Smooth muscle cell (in vitro differentiated cells): ENCODE data around the gene ZNF782. TPM values are rescaled to one million over a fixed set of nuclear protein-coding genes. Genes with fewer than 3 reads are reported as not detected.

Source experiments
- DNase-seq: peaks from one replicate; lab custom pipeline; 2025; ENCODE audit not compliant: unreplicated experiment; lab: John Stamatoyannopoulos, UW
- H2AFZ ChIP-seq: fragments of 200-600 bp; sonication (generic); 2 replicates; pipeline ENCODE4 v1.6.0; 2016; ENCODE audit warnings: antibody characterized with exemption, low read depth, mild to moderate bottlenecking
- H3F3A ChIP-seq: fragments of 200-600 bp; sonication (generic); 2 replicates; pipeline ENCODE4 v1.6.0; 2017; ENCODE audit warnings: antibody characterized with exemption, low read depth
- H3K27ac ChIP-seq: fragments of 200-600 bp; sonication (generic); 2 replicates; pipeline ENCODE4 v1.5.1; 2016; ENCODE audit warnings: low read depth, mild to moderate bottlenecking
- H3K27me3 ChIP-seq: fragments of 200-600 bp; sonication (generic); 2 replicates; pipeline ENCODE4 v1.6.1; 2016; ENCODE audit warnings: low read depth, mild to moderate bottlenecking
- H3K36me3 ChIP-seq: fragments of 200-600 bp; sonication (generic); 2 replicates; pipeline ENCODE4 v1.5.1; 2016; ENCODE audit warnings: low read depth
- H3K4me1 ChIP-seq: fragments of 200-600 bp; sonication (generic); 2 replicates; pipeline ENCODE4 v1.5.1; 2016; ENCODE audit warnings: low read depth
- H3K4me2 ChIP-seq: fragments of 200-600 bp; sonication (generic); 2 replicates; pipeline ENCODE4 v1.6.0; 2016; ENCODE audit warnings: mild to moderate bottlenecking
- H3K4me3 ChIP-seq: fragments of 200-600 bp; sonication (generic); 2 replicates; pipeline ENCODE4 v1.5.1; 2016; ENCODE audit warnings: mild to moderate bottlenecking
- H3K79me2 ChIP-seq: fragments of 200-600 bp; sonication (generic); 2 replicates; pipeline ENCODE4 v1.6.0; 2016; ENCODE audit warnings: low read depth, mild to moderate bottlenecking
- H3K9ac ChIP-seq: fragments of 200-600 bp; sonication (generic); 2 replicates; pipeline ENCODE4 v1.6.0; 2016; ENCODE audit warnings: low read depth
- H3K9me3 ChIP-seq: fragments of 200-600 bp; sonication (generic); replicated peaks from 2 replicates; pipeline ENCODE4 v1.5.1; 2016; ENCODE audit warnings: low read depth
- H4K20me1 ChIP-seq: fragments of 200-600 bp; sonication (generic); 2 replicates; pipeline ENCODE4 v1.6.0; 2016; ENCODE audit warnings: low read depth
- WGBS: methylation state at CpG from one replicate; pipeline ENCODE4 v1.1.7; 2016; ENCODE audit warnings: low lambda C conversion rate; 5-methylcytosine and 5-hydroxymethylcytosine counted together
- polyA plus RNA-seq: library from polyadenylated mRNA; unstranded; fragments of >200 nt; fragmentation: Nextera tagmentation; extraction: Ambion mirVana; gene quantifications from 2 replicates; pipeline ENCODE4 v1.2.1, GENCODE V29; 2016
- total RNA-seq: library from RNA; depleted of rRNA; stranded (reverse); fragments of >200 nt; gene quantifications from 2 replicates; pipeline ENCODE4 v1.2.3, GENCODE V29; 2014
- TF ChIP-seq, protein P1 (sequence below): fragments of 200-600 bp; sonication (generic); IDR thresholded peaks from 2 replicates; pipeline ENCODE4 v1.5.1; 2017; ENCODE audit warnings: borderline replicate concordance, mild to moderate bottlenecking, antibody characterized with exemption; ENCODE audit not compliant: insufficient read depth, poor library complexity, severe bottlenecking

Gene ZNF782
- total and polyA plus RNA-seq, 2 experiments from 2014 or later, result 0.98 to 4.3 TPM

DNA sequence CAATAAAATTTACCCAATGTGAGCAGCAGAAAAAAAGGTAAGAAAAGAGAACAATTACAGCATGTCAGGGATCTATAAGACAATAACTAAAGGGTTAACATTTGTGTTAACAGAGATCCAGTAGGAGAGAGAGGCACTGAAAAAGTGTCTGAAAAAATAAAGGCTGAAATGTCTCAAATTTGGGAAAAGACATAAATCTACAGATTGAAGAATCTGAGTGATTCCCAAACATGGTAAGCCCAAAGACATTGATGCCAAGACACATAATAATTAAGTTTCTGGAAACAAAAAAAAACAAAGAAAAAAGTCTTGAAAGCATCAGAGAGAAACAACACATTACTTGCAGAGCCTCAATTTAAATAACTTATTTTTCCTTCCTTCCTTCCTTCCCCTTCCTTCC, 31.1 kb upstream of the ZNF782 start:
- TF ChIP-seq, protein P1, sequence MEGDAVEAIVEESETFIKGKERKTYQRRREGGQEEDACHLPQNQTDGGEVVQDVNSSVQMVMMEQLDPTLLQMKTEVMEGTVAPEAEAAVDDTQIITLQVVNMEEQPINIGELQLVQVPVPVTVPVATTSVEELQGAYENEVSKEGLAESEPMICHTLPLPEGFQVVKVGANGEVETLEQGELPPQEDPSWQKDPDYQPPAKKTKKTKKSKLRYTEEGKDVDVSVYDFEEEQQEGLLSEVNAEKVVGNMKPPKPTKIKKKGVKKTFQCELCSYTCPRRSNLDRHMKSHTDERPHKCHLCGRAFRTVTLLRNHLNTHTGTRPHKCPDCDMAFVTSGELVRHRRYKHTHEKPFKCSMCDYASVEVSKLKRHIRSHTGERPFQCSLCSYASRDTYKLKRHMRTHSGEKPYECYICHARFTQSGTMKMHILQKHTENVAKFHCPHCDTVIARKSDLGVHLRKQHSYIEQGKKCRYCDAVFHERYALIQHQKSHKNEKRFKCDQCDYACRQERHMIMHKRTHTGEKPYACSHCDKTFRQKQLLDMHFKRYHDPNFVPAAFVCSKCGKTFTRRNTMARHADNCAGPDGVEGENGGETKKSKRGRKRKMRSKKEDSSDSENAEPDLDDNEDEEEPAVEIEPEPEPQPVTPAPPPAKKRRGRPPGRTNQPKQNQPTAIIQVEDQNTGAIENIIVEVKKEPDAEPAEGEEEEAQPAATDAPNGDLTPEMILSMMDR, result no peak
- no peak overlapping the region for H3K4me3 ChIP-seq
- no peaks in the 10 kb centered on the region for H3K36me3 ChIP-seq
- no peaks in the 10 kb centered on the region for H3F3A ChIP-seq
- H3K4me1 ChIP-seq, result no peaks in the 10 kb centered on the region
- no peak for DNase-seq
- H3K9me3 ChIP-seq, result no peaks in the 10 kb centered on the region
- no peak overlapping the region for H2AFZ ChIP-seq
- H3K27me3 ChIP-seq, result no peaks in the 10 kb centered on the region
- no peaks in the 10 kb centered on the region for H3K79me2 ChIP-seq
- H3K27ac ChIP-seq, result no peak overlapping the region
- H3K9ac ChIP-seq, result no peak overlapping the region
- H4K20me1 ChIP-seq, result no peaks in the 10 kb centered on the region
- H3K4me2 ChIP-seq, result no peak overlapping the region

DNA sequence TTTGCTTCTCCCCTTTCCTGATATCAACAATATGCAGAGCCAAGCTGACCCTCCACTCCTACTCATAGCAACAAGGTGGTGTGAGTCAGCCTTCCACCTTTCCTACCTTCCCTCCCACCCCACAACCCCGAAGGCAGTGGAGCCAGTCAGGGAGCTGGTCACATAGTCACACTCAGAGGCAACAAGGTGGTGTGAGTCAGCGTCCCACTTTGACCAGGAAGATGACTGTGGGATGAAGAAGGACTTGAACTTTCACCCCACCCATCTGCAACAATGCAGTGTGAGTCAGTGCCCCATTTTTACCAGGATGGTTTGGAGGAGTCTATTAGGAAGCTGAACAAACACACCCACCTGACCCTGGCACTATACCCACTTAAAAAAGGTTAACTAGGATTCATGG, 30.1 kb upstream of the ZNF782 start:
- Histone ChIP-seq H3K27ac (peak overlapping the region; percentile 57), H3F3A (no peaks in the 10 kb centered on the region), H3K27me3 (no peaks in the 10 kb centered on the region), H3K79me2 (no peaks in the 10 kb centered on the region), H3K36me3 (no peaks in the 10 kb centered on the region), H3K4me3 (no peak overlapping the region), H3K9me3 (no peaks in the 10 kb centered on the region), H4K20me1 (no peaks in the 10 kb centered on the region), H3K9ac (no peak overlapping the region), H3K4me2 (no peak overlapping the region), H2AFZ (no peak overlapping the region), H3K4me1 (no peaks in the 10 kb centered on the region)
- no peak for DNase-seq
- TF ChIP-seq, protein P1, result no peak
- WGBS, result 67% methylated on average over 2 of the region's 2 CpGs

DNA sequence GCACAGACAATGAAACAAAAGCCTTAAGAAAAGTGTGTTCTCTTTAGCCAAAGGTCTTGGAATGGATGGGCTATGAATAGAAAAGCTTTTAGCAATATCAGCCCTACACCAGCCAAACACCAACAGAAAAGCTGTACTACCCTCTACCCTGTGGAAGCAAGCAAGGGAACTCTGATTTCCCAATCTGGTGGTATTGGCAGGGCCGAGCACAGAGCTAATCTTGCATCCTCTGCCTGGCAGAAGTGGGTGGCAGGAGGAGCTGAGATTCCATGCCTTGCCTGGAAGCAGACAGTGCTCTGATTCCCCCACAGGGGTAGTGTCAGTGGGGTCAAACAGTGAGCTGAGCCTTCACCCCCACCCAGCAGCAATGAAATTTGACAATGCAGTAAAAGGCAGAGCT, 29.6 kb upstream of the ZNF782 start:
- Histone ChIP-seq H3K9me3 (no peaks in the 10 kb centered on the region), H3K36me3 (no peaks in the 10 kb centered on the region), H3K4me3 (no peak overlapping the region), H3K9ac (no peak overlapping the region), H2AFZ (no peak overlapping the region), H3K4me1 (no peaks in the 10 kb centered on the region), H3K27ac (peak overlapping the region; percentile 57), H4K20me1 (no peaks in the 10 kb centered on the region), H3K4me2 (no peak overlapping the region), H3K79me2 (no peaks in the 10 kb centered on the region), H3F3A (no peaks in the 10 kb centered on the region), H3K27me3 (no peaks in the 10 kb centered on the region)
- TF ChIP-seq, protein P1, result no peak
- no peak for DNase-seq
- 63% methylated on average over 1 of the region's 1 CpG for WGBS

DNA sequence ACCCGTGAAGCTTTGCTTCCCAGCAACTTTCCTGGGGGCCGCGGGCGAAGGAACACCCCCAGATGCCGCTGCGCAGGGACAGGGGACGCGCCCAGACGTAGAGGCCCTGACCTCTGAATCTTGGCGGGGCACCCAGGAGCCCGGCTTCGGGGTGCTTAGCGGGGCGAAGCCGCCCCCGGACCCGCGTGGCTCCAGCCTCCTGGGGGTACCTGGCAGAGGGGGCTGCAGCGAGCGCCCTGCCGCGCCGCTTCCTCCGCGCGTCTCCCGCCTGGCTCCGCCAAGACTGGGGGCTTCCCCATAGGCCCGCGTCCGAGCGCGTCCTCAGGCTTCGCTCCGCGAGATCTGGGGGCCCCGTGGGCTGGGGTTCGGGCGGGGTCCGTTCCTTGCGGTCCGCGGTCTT, 23.0 kb upstream of the ZNF782 start:
- Histone ChIP-seq H4K20me1 (no peaks in the 10 kb centered on the region), H3K4me3 (no peak overlapping the region), H3K4me1 (peaks cover 2% of the 10 kb centered on the region), H3K27ac (no peak overlapping the region), H3K36me3 (no peaks in the 10 kb centered on the region), H3K79me2 (no peaks in the 10 kb centered on the region), H3K9ac (no peak overlapping the region), H3F3A (no peaks in the 10 kb centered on the region), H2AFZ (no peak overlapping the region), H3K9me3 (no peaks in the 10 kb centered on the region), H3K4me2 (peak overlapping the region; percentile 24), H3K27me3 (peaks cover 7% of the 10 kb centered on the region)
- TF ChIP-seq, protein P1, result no peak
- 54% methylated on average over 42 of the region's 43 CpGs for WGBS
- no peak for DNase-seq
